GM12872 (cell line): ENCODE measurements around the gene VSIG4.

Source experiments
- CTCF ChIP-seq: IDR thresholded peaks from 3 replicates; pipeline ENCODE4 v1.5.1; 2011; ENCODE audit warnings: low read depth, mild to moderate bottlenecking, low read length, moderate library complexity; ENCODE audit not compliant: insufficient read depth

Gene VSIG4

GRCh38 chrX:66005830-66006449 is 33.9 kb downstream of the VSIG4 start:
- TF ChIP-seq CTCF = no peak

- TF ChIP-seq CTCF = no peak
Observed at GRCh38 chrX:66004928-66005829, 34.7 kb downstream of the VSIG4 start.

GRCh38 chrX:66002824-66003680 is 36.8 kb downstream of the VSIG4 start:
- no peak for TF ChIP-seq CTCF

- TF ChIP-seq CTCF = no peak
Observed at GRCh38 chrX:66001596-66001995, 38.3 kb downstream of the VSIG4 start.

- no peak for TF ChIP-seq CTCF
Observed at GRCh38 chrX:66000628-66001272, 39.1 kb downstream of the VSIG4 start.

GRCh38 chrX:66000178-66000577 is 39.7 kb downstream of the VSIG4 start:
- TF ChIP-seq CTCF = no peak
